ENCODE results near the gene ZC3H4.

Gene ZC3H4

GRCh38 chr19:47021536-47022139, 91.9 kb downstream of the ZC3H4 start:
- Histone ChIP-seq H3K27me3 (ENCODE audit: insufficient read depth, low read length) (peaks cover 61% of the 10 kb centered on the region), H3K36me3 (ENCODE audit: insufficient read depth, low read length) (no peaks in the 10 kb centered on the region), H3K9me3 (ENCODE audit: low read length) (no peaks in the 10 kb centered on the region), H3K4me1 (ENCODE audit: insufficient read depth, low read length) (peaks cover 15% of the 10 kb centered on the region), H2AFZ (ENCODE audit: low read depth, low read length) (no peak overlapping the region), H3K4me3 (ENCODE audit: low read length) (no peak overlapping the region)

- Histone ChIP-seq H3K27me3 (ENCODE audit: insufficient read depth, low read length) (peaks cover 57% of the 10 kb centered on the region), H3K36me3 (ENCODE audit: insufficient read depth, low read length) (no peaks in the 10 kb centered on the region), H2AFZ (ENCODE audit: low read depth, low read length) (no peak overlapping the region), H3K4me1 (ENCODE audit: insufficient read depth, low read length) (peaks cover 15% of the 10 kb centered on the region), H3K4me3 (ENCODE audit: low read length) (peak overlapping the region; percentile 13), H3K9me3 (ENCODE audit: low read length) (no peaks in the 10 kb centered on the region)
These were observed 92.5 kb downstream of the ZC3H4 start for GRCh38 chr19:47020992-47021496.

- Histone ChIP-seq H3K4me1 (ENCODE audit: insufficient read depth, low read length) (peaks cover 15% of the 10 kb centered on the region), H3K36me3 (ENCODE audit: insufficient read depth, low read length) (no peaks in the 10 kb centered on the region), H3K27me3 (ENCODE audit: insufficient read depth, low read length) (peaks cover 52% of the 10 kb centered on the region), H3K4me3 (ENCODE audit: low read length) (peak overlapping the region; percentile 13), H2AFZ (ENCODE audit: low read depth, low read length) (no peak overlapping the region), H3K9me3 (ENCODE audit: low read length) (no peaks in the 10 kb centered on the region)
These were observed 93.3 kb downstream of the ZC3H4 start for GRCh38 chr19:47020132-47020805.

GRCh38 chr19:47019431-47020041, 94.0 kb downstream of the ZC3H4 start, which contains the start of gene NPAS1:
TSS of gene NPAS1 (plus strand) at chr19:47019837. CDS start at chr19:47021048, 1,211 bp downstream.
- H3K27me3 ChIP-seq (ENCODE audit: insufficient read depth, low read length), result peaks cover 52% of the 10 kb centered on the region

GRCh38 chr19:47018923-47019322, 94.7 kb downstream of the ZC3H4 start:
- H3K4me1 ChIP-seq (ENCODE audit: insufficient read depth, low read length), result peaks cover 15% of the 10 kb centered on the region
- H3K4me3 ChIP-seq (ENCODE audit: low read length), result no peak overlapping the region
- H2AFZ ChIP-seq (ENCODE audit: low read depth, low read length), result no peak overlapping the region
- H3K9me3 ChIP-seq (ENCODE audit: low read length), result no peaks in the 10 kb centered on the region
- peaks cover 46% of the 10 kb centered on the region for H3K27me3 ChIP-seq (ENCODE audit: insufficient read depth, low read length)
- no peaks in the 10 kb centered on the region for H3K36me3 ChIP-seq (ENCODE audit: insufficient read depth, low read length)

More at GRCh38 chr19:47019431-47020041, 94.0 kb downstream of the ZC3H4 start, which contains the start of gene NPAS1:
- no peaks in the 10 kb centered on the region for H3K9me3 ChIP-seq (ENCODE audit: low read length)
- no peak within 1 kb of the TSS for H2AFZ ChIP-seq (ENCODE audit: low read depth, low read length)
- peaks cover 15% of the 10 kb centered on the region for H3K4me1 ChIP-seq (ENCODE audit: insufficient read depth, low read length)
- H3K36me3 ChIP-seq (ENCODE audit: insufficient read depth, low read length), result no peaks in the 10 kb centered on the region
- H3K4me3 ChIP-seq (ENCODE audit: low read length), result peak within 1 kb of the TSS; percentile 17
